Transverse colon (tissue), 4 donors: ENCODE data around the gene FAM47E. TPM values are rescaled to one million over a fixed set of nuclear protein-coding genes. Genes with fewer than 3 reads are reported as not detected.

Experiments used
- DNase-seq: peaks from one replicate; pipeline ENCODE4 v3.0.0-alpha.2; 2019
- H3K27ac ChIP-seq, 4 donors: fragments of 200-600 bp; sonication (generic); 2 replicates each; pipeline ENCODE4 v1.5.1; 2016 to 2018; ENCODE audit warnings: inconsistent platforms in 4 of 4
- H3K27me3 ChIP-seq: fragments of 200-600 bp; sonication (generic); 2 replicates; pipeline ENCODE4 v1.5.1; 2017; ENCODE audit warnings: inconsistent platforms
- H3K36me3 ChIP-seq, 4 donors: fragments of 200-600 bp; sonication (generic); 2 replicates each; pipeline ENCODE4 v1.5.1; 2017 to 2019; ENCODE audit warnings: inconsistent platforms in 4 of 4
- H3K4me1 ChIP-seq, 4 donors: fragments of 200-600 bp; sonication (generic); 2 replicates each; pipeline ENCODE4 v1.5.1; 2017 to 2020; ENCODE audit warnings: inconsistent platforms in 4 of 4
- H3K4me3 ChIP-seq, 4 donors: fragments of 200-600 bp; sonication (generic); 1 replicate in 1 of 4; 2 replicates in 3 of 4; pipeline versions ENCODE4 v1.5.1 to v1.6.1; 2017 to 2019; ENCODE audit warnings: inconsistent platforms in 4 of 4
- H3K9me3 ChIP-seq, 2 donors: fragments of 200-600 bp; sonication (generic); 2 replicates each; pipeline ENCODE4 v1.5.1; 2017 to 2019; ENCODE audit warnings: inconsistent platforms in 2 of 2
- CTCF ChIP-seq, 5 experiments: fragments of 200-600 bp in 3 of 5; fragments of 450-650 bp in 2 of 5; sonication (generic) in 3 of 5; IDR thresholded peaks; 1 replicate in 2 of 5; 2 replicates in 3 of 5; pipeline ENCODE4 v1.5.1; 2016 to 2017; ENCODE audit warnings: antibody characterized with exemption in 5 of 5, inconsistent platforms in 3 of 5, mild to moderate bottlenecking in 2 of 5, moderate library complexity in 1 of 5
- EP300 ChIP-seq: sonication (generic); formaldehyde crosslinking; IDR thresholded peaks from one replicate; pipeline ENCODE4 v1.6.1; 2017; ENCODE audit warnings: antibody characterized with exemption, low read depth
- POLR2A ChIP-seq: fragments of 450-650 bp; IDR thresholded peaks from one replicate; pipeline ENCODE4 v1.6.1; 2016; ENCODE audit warnings: antibody characterized with exemption, mild to moderate bottlenecking, moderate library complexity
- POLR2AphosphoS5 ChIP-seq, 3 donors: sonication (generic); formaldehyde crosslinking; IDR thresholded peaks; one replicate each; pipeline ENCODE4 v1.6.1; 2016; ENCODE audit warnings: antibody characterized with exemption in 3 of 3
- WGBS, 2 donors: methylation state at CpG; one replicate each; pipeline ENCODE4 v1.1.5; 2018; ENCODE audit warnings: low coverage in 1 of 2; 5-methylcytosine and 5-hydroxymethylcytosine counted together
- in situ Hi-C, 4 donors: fragments of 200-750 bp; cut with MboI; loops; one replicate each; pipeline versions ENCODE4 v1.15.0 to v1.15.1; 2017; ENCODE audit warnings: low sequenced_read_pairs in 3 of 4, low pct_ligation_motif_present in 1 of 4, low pct_unique_long_range_greater_than_20kb in 1 of 4
- intact Hi-C: fragments of 100-400 bp; cut with DNase I; formaldehyde crosslinking; loops from one replicate; pipeline ENCODE4 v1.15.1; 2023; ENCODE audit warnings: low total_unique reads
- total RNA-seq, 4 donors: library from RNA; depleted of rRNA; stranded (reverse); fragments of >200 nt; gene quantifications; one replicate each; pipeline ENCODE4 v1.1.0, GENCODE V29; 2016

Gene FAM47E
- total RNA-seq, 4 donors from 2014 or later: 0.20 to 7.8 (median 2.8) TPM

- Histone ChIP-seq H3K9me3 (no peaks in the 10 kb centered on the region), H3K27me3 (no peaks in the 10 kb centered on the region), H3K4me1 (peaks cover 0 to 37% (median 6%) of the 10 kb centered on the region in 4 donors), H3K4me3 (no peak overlapping the region), H3K27ac (no peak overlapping the region), H3K36me3 (no peaks in the 10 kb centered on the region)
- in situ Hi-C loops: no loop called here
- no peak for TF ChIP-seq EP300
- no peak for TF ChIP-seq POLR2AphosphoS5 (IDR thresholded peaks at IDR 0.05)
- TF ChIP-seq POLR2A: no peak
- no peak for TF ChIP-seq CTCF (IDR thresholded peaks at IDR 0.05)
- DNase-seq: no peak
- intact Hi-C loops: no loop called here
- 83% methylated on average over 1 to 9 of the region's 9 CpGs for WGBS, 2 donors
Observed at GRCh38 chr4:76276813-76277212, 25.3 kb downstream of the FAM47E start.

- no peak overlapping the region for H3K27ac ChIP-seq
- in situ Hi-C loops (no loop called here), intact Hi-C loops (no loop called here)
- no peak for DNase-seq
- no peaks in the 10 kb centered on the region for H3K9me3 ChIP-seq
- no peaks in the 10 kb centered on the region for H3K27me3 ChIP-seq
- WGBS, 2 donors: 83 to 100% methylated on average over 1 of the region's 1 CpG
- no peaks in the 10 kb centered on the region for H3K36me3 ChIP-seq
- TF ChIP-seq EP300: no peak
- no peak for TF ChIP-seq POLR2A
- TF ChIP-seq POLR2AphosphoS5 (IDR thresholded peaks at IDR 0.05): no peak
- TF ChIP-seq CTCF (IDR thresholded peaks at IDR 0.05): no peak
- peaks cover 0 to 37% (median 6%) of the 10 kb centered on the region in 4 donors for H3K4me1 ChIP-seq
- H3K4me3 ChIP-seq: no peak overlapping the region
Observed at GRCh38 chr4:76277667-76278066, 26.1 kb downstream of the FAM47E start.

- no peak for DNase-seq
- H3K4me1 ChIP-seq: peaks cover 0 to 39% (median 8%) of the 10 kb centered on the region in 4 donors
- no peaks in the 10 kb centered on the region for H3K27me3 ChIP-seq
- in situ Hi-C loops: no loop called here
- no peak overlapping the region for H3K4me3 ChIP-seq
- TF ChIP-seq CTCF (IDR thresholded peaks at IDR 0.05) (no peak), EP300 (no peak), POLR2AphosphoS5 (IDR thresholded peaks at IDR 0.05) (no peak), POLR2A (no peak)
- H3K36me3 ChIP-seq: no peaks in the 10 kb centered on the region
- 39 to 57% methylated on average over 1 of the region's 1 CpG for WGBS, 2 donors
- H3K9me3 ChIP-seq: no peaks in the 10 kb centered on the region
- intact Hi-C loops: no loop called here
- peak overlapping the region in 2 of 4 donors; percentile 11 to 34 for H3K27ac ChIP-seq
Observed at GRCh38 chr4:76278583-76278982, 27.1 kb downstream of the FAM47E start.

- intact Hi-C loops (no loop called here), in situ Hi-C loops (no loop called here)
- H3K4me3 ChIP-seq: no peak overlapping the region
- 74 to 75% methylated on average over 4 of the region's 4 CpGs for WGBS, 2 donors
- no peak for TF ChIP-seq CTCF (IDR thresholded peaks at IDR 0.05)
- no peak for TF ChIP-seq EP300
- TF ChIP-seq POLR2A: no peak
- no peak for TF ChIP-seq POLR2AphosphoS5 (IDR thresholded peaks at IDR 0.05)
- no peaks in the 10 kb centered on the region for H3K27me3 ChIP-seq
- H3K36me3 ChIP-seq: no peaks in the 10 kb centered on the region
- no peak overlapping the region for H3K27ac ChIP-seq
- no peak for DNase-seq
- H3K9me3 ChIP-seq: no peaks in the 10 kb centered on the region
- peaks cover 0 to 40% (median 10%) of the 10 kb centered on the region in 4 donors for H3K4me1 ChIP-seq
Observed at GRCh38 chr4:76279462-76279861, 27.9 kb downstream of the FAM47E start.
